HG03457 (cell line): ENCODE measurements around the gene GLI2.

ENCODE experiments used
- ATAC-seq: cut with Tn5 transposase; IDR thresholded peaks from one replicate; pipeline ENCODE4 v1.9.1; 2021; ENCODE audit warnings: moderate number of reproducible peaks; ENCODE audit not compliant: unreplicated experiment

GLI2 gene

GRCh38 chr2:120736624-120737339 lies 1.1 kb downstream of the GLI2 start:
- ATAC-seq: no peak

- no peak for ATAC-seq
These were observed 1.9 kb downstream of the GLI2 start for GRCh38 chr2:120737340-120738101.

GRCh38 chr2:120738117-120738516 lies 2.4 kb downstream of the GLI2 start:
- ATAC-seq: no peak

GRCh38 chr2:120738786-120739437 lies 3.2 kb downstream of the GLI2 start:
- no peak for ATAC-seq

GRCh38 chr2:120739438-120740090 lies 3.9 kb downstream of the GLI2 start:
- no peak for ATAC-seq

GRCh38 chr2:120740375-120740764 lies 4.7 kb downstream of the GLI2 start:
- ATAC-seq: no peak

GRCh38 chr2:120740765-120741524 lies 5.3 kb downstream of the GLI2 start:
- ATAC-seq: no peak

GRCh38 chr2:120741571-120742561 lies 6.2 kb downstream of the GLI2 start:
- no peak for ATAC-seq

- no peak for ATAC-seq
These were observed 8.0 kb downstream of the GLI2 start for GRCh38 chr2:120743657-120744056.

- no peak for ATAC-seq
These were observed 9.1 kb downstream of the GLI2 start for GRCh38 chr2:120744817-120745216.

- no peak for ATAC-seq
These were observed 9.9 kb downstream of the GLI2 start for GRCh38 chr2:120745420-120746111.

GRCh38 chr2:120746144-120746543 lies 10.5 kb downstream of the GLI2 start:
- ATAC-seq: no peak

- no peak for ATAC-seq
These were observed 11.6 kb downstream of the GLI2 start for GRCh38 chr2:120747281-120747680.

GRCh38 chr2:120747706-120748105 lies 12.0 kb downstream of the GLI2 start:
- no peak for ATAC-seq

- no peak for ATAC-seq
These were observed 12.6 kb downstream of the GLI2 start for GRCh38 chr2:120748310-120748709.

GRCh38 chr2:120748741-120749140 lies 13.1 kb downstream of the GLI2 start:
- ATAC-seq: no peak

GRCh38 chr2:120749506-120750431 lies 14.1 kb downstream of the GLI2 start:
- no peak for ATAC-seq
